Measurements from ENCODE around the gene CECR2. TPM values are rescaled to one million over a fixed set of nuclear protein-coding genes. Genes with fewer than 3 reads are reported as not detected.

CECR2 gene
- total and polyA plus RNA-seq, 2 of the 8 experiments (the other 6 are each of a cell fraction or from before 2014, with no cell fraction given) = 18.3 to 123 TPM

GRCh38 chr22:17446698-17447097, 77.4 kb downstream of the CECR2 start (continued):
- TF ChIP-seq, protein P1, sequence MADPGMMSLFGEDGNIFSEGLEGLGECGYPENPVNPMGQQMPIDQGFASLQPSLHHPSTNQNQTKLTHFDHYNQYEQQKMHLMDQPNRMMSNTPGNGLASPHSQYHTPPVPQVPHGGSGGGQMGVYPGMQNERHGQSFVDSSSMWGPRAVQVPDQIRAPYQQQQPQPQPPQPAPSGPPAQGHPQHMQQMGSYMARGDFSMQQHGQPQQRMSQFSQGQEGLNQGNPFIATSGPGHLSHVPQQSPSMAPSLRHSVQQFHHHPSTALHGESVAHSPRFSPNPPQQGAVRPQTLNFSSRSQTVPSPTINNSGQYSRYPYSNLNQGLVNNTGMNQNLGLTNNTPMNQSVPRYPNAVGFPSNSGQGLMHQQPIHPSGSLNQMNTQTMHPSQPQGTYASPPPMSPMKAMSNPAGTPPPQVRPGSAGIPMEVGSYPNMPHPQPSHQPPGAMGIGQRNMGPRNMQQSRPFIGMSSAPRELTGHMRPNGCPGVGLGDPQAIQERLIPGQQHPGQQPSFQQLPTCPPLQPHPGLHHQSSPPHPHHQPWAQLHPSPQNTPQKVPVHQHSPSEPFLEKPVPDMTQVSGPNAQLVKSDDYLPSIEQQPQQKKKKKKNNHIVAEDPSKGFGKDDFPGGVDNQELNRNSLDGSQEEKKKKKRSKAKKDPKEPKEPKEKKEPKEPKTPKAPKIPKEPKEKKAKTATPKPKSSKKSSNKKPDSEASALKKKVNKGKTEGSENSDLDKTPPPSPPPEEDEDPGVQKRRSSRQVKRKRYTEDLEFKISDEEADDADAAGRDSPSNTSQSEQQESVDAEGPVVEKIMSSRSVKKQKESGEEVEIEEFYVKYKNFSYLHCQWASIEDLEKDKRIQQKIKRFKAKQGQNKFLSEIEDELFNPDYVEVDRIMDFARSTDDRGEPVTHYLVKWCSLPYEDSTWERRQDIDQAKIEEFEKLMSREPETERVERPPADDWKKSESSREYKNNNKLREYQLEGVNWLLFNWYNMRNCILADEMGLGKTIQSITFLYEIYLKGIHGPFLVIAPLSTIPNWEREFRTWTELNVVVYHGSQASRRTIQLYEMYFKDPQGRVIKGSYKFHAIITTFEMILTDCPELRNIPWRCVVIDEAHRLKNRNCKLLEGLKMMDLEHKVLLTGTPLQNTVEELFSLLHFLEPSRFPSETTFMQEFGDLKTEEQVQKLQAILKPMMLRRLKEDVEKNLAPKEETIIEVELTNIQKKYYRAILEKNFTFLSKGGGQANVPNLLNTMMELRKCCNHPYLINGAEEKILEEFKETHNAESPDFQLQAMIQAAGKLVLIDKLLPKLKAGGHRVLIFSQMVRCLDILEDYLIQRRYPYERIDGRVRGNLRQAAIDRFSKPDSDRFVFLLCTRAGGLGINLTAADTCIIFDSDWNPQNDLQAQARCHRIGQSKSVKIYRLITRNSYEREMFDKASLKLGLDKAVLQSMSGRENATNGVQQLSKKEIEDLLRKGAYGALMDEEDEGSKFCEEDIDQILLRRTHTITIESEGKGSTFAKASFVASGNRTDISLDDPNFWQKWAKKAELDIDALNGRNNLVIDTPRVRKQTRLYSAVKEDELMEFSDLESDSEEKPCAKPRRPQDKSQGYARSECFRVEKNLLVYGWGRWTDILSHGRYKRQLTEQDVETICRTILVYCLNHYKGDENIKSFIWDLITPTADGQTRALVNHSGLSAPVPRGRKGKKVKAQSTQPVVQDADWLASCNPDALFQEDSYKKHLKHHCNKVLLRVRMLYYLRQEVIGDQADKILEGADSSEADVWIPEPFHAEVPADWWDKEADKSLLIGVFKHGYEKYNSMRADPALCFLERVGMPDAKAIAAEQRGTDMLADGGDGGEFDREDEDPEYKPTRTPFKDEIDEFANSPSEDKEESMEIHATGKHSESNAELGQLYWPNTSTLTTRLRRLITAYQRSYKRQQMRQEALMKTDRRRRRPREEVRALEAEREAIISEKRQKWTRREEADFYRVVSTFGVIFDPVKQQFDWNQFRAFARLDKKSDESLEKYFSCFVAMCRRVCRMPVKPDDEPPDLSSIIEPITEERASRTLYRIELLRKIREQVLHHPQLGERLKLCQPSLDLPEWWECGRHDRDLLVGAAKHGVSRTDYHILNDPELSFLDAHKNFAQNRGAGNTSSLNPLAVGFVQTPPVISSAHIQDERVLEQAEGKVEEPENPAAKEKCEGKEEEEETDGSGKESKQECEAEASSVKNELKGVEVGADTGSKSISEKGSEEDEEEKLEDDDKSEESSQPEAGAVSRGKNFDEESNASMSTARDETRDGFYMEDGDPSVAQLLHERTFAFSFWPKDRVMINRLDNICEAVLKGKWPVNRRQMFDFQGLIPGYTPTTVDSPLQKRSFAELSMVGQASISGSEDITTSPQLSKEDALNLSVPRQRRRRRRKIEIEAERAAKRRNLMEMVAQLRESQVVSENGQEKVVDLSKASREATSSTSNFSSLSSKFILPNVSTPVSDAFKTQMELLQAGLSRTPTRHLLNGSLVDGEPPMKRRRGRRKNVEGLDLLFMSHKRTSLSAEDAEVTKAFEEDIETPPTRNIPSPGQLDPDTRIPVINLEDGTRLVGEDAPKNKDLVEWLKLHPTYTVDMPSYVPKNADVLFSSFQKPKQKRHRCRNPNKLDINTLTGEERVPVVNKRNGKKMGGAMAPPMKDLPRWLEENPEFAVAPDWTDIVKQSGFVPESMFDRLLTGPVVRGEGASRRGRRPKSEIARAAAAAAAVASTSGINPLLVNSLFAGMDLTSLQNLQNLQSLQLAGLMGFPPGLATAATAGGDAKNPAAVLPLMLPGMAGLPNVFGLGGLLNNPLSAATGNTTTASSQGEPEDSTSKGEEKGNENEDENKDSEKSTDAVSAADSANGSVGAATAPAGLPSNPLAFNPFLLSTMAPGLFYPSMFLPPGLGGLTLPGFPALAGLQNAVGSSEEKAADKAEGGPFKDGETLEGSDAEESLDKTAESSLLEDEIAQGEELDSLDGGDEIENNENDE (IDR thresholded peaks at IDR 0.05; ENCODE audit: insufficient replicate concordance, low read length) = no peak
- TF ChIP-seq TEAD4 (IDR thresholded peaks at IDR 0.05; ENCODE audit: low read depth, low read length) = no peak
- TF ChIP-seq E2F6 (IDR thresholded peaks at IDR 0.05) = no peak
- TF ChIP-seq CTCF (IDR thresholded peaks at IDR 0.05; ENCODE audit: control extremely low read depth in 1 of 3, insufficient read depth in 1 of 3, low read depth in 1 of 3, low read length in 3 of 3) = no peak
- TF ChIP-seq TAF7 (optimal IDR thresholded peaks at IDR 0.05; ENCODE audit: borderline replicate concordance, low read depth, low read length) = no peak
